Psoas muscle (tissue), 8 donors: ENCODE measurements around the gene ME2. TPM values are rescaled to one million over a fixed set of nuclear protein-coding genes. Genes with fewer than 3 reads are reported as not detected.
A peak's percentile ranks its signal among the peaks of the same experiment; 100 is the strongest.

Experiments used
- ATAC-seq, 4 donors: fragments of 200-7000 bp; cut with Tn5 transposase; one replicate each; pipeline ENCODE4 v1.9.1; 2020; ENCODE audit warnings: moderate library complexity in 3 of 4, mild to moderate bottlenecking in 2 of 4
- DNase-seq, 2 donors: peaks; one replicate each; pipeline ENCODE4 v3.0.0-alpha.2; 2020
- H3K27ac ChIP-seq: fragments of 200-600 bp; one replicate; pipeline ENCODE4 v1.8.0; 2022
- H3K27me3 ChIP-seq, 3 donors: fragments of 200-600 bp in 1 of 3; one replicate each; pipeline versions ENCODE4 v1.6.1 to v1.8.0; 2013 to 2022; ENCODE audit warnings: low read length in 2 of 3, mild to moderate bottlenecking in 2 of 3, moderate library complexity in 1 of 3; ENCODE audit not compliant: insufficient read depth in 3 of 3
- H3K36me3 ChIP-seq, 2 donors: fragments of 200-600 bp in 1 of 2; one replicate each; pipeline versions ENCODE4 v1.6.1 to v1.8.0; 2013 to 2022; ENCODE audit warnings: low read depth in 1 of 2, mild to moderate bottlenecking in 1 of 2, moderate library complexity in 1 of 2; ENCODE audit not compliant: insufficient read depth in 1 of 2
- H3K4me1 ChIP-seq: fragments of 200-600 bp; one replicate; pipeline ENCODE4 v1.8.0; 2022
- H3K4me3 ChIP-seq: fragments of 200-600 bp; one replicate; pipeline ENCODE4 v1.8.0; 2022; ENCODE audit warnings: mild to moderate bottlenecking
- H3K9me3 ChIP-seq: fragments of 200-600 bp; one replicate; pipeline ENCODE4 v1.8.0; 2022
- CTCF ChIP-seq: fragments of 200-600 bp; IDR thresholded peaks from one replicate; pipeline ENCODE4 v1.8.0; 2022; ENCODE audit warnings: antibody characterized with exemption
- WGBS, 3 donors: extraction: QIAGEN DNeasy Blood & Tissue Kit; methylation state at CpG; one replicate each; pipeline versions ENCODE4 v1.1.6 to v1.1.7; 2013; 5-methylcytosine and 5-hydroxymethylcytosine counted together
- intact Hi-C, 2 donors: fragments of 100-400 bp; cut with DNase I; formaldehyde crosslinking; loops; one replicate each; pipeline versions ENCODE4 v1.11.0 to v1.14.2; 2022
- polyA plus RNA-seq, 3 donors: library from polyadenylated mRNA; stranded (reverse); fragments of 200-250 nt; gene quantifications; one replicate each; pipeline ENCODE4 v1.2.3, GENCODE V29; 2013
- total RNA-seq, 4 donors: library from RNA; stranded (reverse); fragmentation: NEBNext Ultra II Directional in 2 of 4; extraction: Animal tissue kit (Norgen Biotek cat#: 25700) in 2 of 4; gene quantifications; one replicate each; pipeline versions ENCODE4 v1.2.1 to v1.2.4, GENCODE V29; 2021 to 2023
- donor health status: healthy with polysubstance abuse.
- donor health status: DM: no; HTN: no; CAD: no; lungs with moderate emphysema.
- donor health status: Bipolar disorder and iron deficiency.
- donor health status: healthy.
- donor health status: DM: yes; HTN: yes; CAD: no.
- donor health status: DM: no; HTN: no; CAD: no.
- donor health status: DM: no; HTN: no; CAD: no.
- donor health status: DM: yes; HTN: yes; CAD: no.

The ME2 gene
- total and polyA plus RNA-seq, 7 donors: 19.8 to 63.8 (median 35.1) TPM

- 85 to 91% (median 85%) methylated on average over 8 of the region's 8 CpGs for WGBS, 3 donors
- intact Hi-C loops: no loop called here
- Histone ChIP-seq H3K9me3 (no peaks in the 10 kb centered on the region), H3K27ac (no peak overlapping the region), H3K4me1 (peaks cover 13% of the 10 kb centered on the region), H3K27me3 (no peaks in the 10 kb centered on the region), H3K4me3 (no peak overlapping the region), H3K36me3 (peaks cover 5 to 41% of the 10 kb centered on the region in 2 donors)
- TF ChIP-seq CTCF: no peak
- ATAC-seq: no peak
- DNase-seq: no peak
Observed at GRCh38 chr18:50982086-50982801, 103.3 kb downstream of the ME2 start.

- no peak for ATAC-seq
- WGBS, 3 donors: 93 to 98% (median 95%) methylated on average over 3 of the region's 3 CpGs
- no peak for DNase-seq
- H3K36me3 ChIP-seq: peaks cover 5 to 36% of the 10 kb centered on the region in 2 donors
- no peaks in the 10 kb centered on the region for H3K27me3 ChIP-seq
- TF ChIP-seq CTCF: no peak
- H3K4me1 ChIP-seq: peaks cover 17% of the 10 kb centered on the region
- H3K9me3 ChIP-seq: no peaks in the 10 kb centered on the region
- intact Hi-C loops: no loop called here
- H3K27ac ChIP-seq: no peak overlapping the region
- H3K4me3 ChIP-seq: no peak overlapping the region
Observed at GRCh38 chr18:50982802-50983179, 103.9 kb downstream of the ME2 start.

- 28 to 64% (median 34%) methylated on average over 2 of the region's 2 CpGs for WGBS, 3 donors
- DNase-seq (no peak), ATAC-seq (peak; percentile 76 to 89 (median 82))
- H3K27ac ChIP-seq: peak overlapping the region; percentile 70
- peaks cover 0 to 10% of the 10 kb centered on the region in 2 donors for H3K36me3 ChIP-seq
- H3K9me3 ChIP-seq: no peaks in the 10 kb centered on the region
- intact Hi-C loops: no loop called here
- H3K4me1 ChIP-seq: peaks cover 38% of the 10 kb centered on the region
- H3K4me3 ChIP-seq: no peak overlapping the region
- H3K27me3 ChIP-seq: no peaks in the 10 kb centered on the region
- TF ChIP-seq CTCF: no peak
Observed at GRCh38 chr18:50986360-50987087, 107.6 kb downstream of the ME2 start.

- no peak for DNase-seq
- Histone ChIP-seq H3K9me3 (no peaks in the 10 kb centered on the region), H3K27ac (peak overlapping the region; percentile 70), H3K4me1 (peaks cover 46% of the 10 kb centered on the region), H3K27me3 (no peaks in the 10 kb centered on the region), H3K36me3 (peaks cover 0 to 10% of the 10 kb centered on the region in 2 donors), H3K4me3 (no peak overlapping the region)
- whole genome bisulfite sequencing, 3 donors: 17 to 28% (median 22%) methylated on average over 2 of the region's 2 CpGs
- intact Hi-C loops: no loop called here
- no peak for TF ChIP-seq CTCF
- ATAC-seq: no peak
Observed at GRCh38 chr18:50987261-50987660, 108.3 kb downstream of the ME2 start.
